ENCODE measurements around the gene SLC46A3.

GRCh38 chr13:28680541-28680940 lies 38.2 kb downstream of the SLC46A3 start:
- TF ChIP-seq CTCF (IDR thresholded peaks at IDR 0.05; ENCODE audit: insufficient read depth, low read length) (no peak), REST (IDR thresholded peaks at IDR 0.05; ENCODE audit: insufficient replicate concordance, low read depth) (no peak), POLR2AphosphoS5 (IDR thresholded peaks at IDR 0.05; ENCODE audit: low read depth) (no peak), GABPA (IDR thresholded peaks at IDR 0.05; ENCODE audit: low read depth) (no peak)

All from HL-60 (cell line).